GM12875 (cell line): Measurements from ENCODE around the gene NUP50.

Source experiments
- H3K4me3 ChIP-seq: one replicate; pipeline ENCODE4 v1.5.1; 2011; ENCODE audit warnings: low read depth, low read length, control low read depth
- CTCF ChIP-seq: IDR thresholded peaks from 2 replicates; pipeline ENCODE4 v1.5.1; 2011; ENCODE audit warnings: low read depth, mild to moderate bottlenecking, control low read depth, inconsistent platforms, low read length, moderate library complexity, borderline replicate concordance; ENCODE audit not compliant: insufficient read depth

NUP50 gene

GRCh38 chr22:45216133-45217003 lies 52.6 kb downstream of the NUP50 start:
- H3K4me3 ChIP-seq: no peak overlapping the region
- TF ChIP-seq CTCF: no peak

- H3K4me3 ChIP-seq: no peak overlapping the region
- TF ChIP-seq CTCF: no peak
These were observed 53.6 kb downstream of the NUP50 start for GRCh38 chr22:45217345-45217744.

- H3K4me3 ChIP-seq: no peak overlapping the region
- no peak for TF ChIP-seq CTCF
These were observed 54.1 kb downstream of the NUP50 start for GRCh38 chr22:45217806-45218205.

GRCh38 chr22:45218976-45219375 lies 55.3 kb downstream of the NUP50 start:
- no peak overlapping the region for H3K4me3 ChIP-seq
- TF ChIP-seq CTCF: no peak

GRCh38 chr22:45221201-45221600 lies 57.5 kb downstream of the NUP50 start:
- no peak for TF ChIP-seq CTCF
- no peak overlapping the region for H3K4me3 ChIP-seq

GRCh38 chr22:45223304-45224117 lies 59.8 kb downstream of the NUP50 start:
- TF ChIP-seq CTCF: no peak
- H3K4me3 ChIP-seq: no peak overlapping the region
